ENCODE data around the gene CCDC148.

CCDC148 gene

DNA sequence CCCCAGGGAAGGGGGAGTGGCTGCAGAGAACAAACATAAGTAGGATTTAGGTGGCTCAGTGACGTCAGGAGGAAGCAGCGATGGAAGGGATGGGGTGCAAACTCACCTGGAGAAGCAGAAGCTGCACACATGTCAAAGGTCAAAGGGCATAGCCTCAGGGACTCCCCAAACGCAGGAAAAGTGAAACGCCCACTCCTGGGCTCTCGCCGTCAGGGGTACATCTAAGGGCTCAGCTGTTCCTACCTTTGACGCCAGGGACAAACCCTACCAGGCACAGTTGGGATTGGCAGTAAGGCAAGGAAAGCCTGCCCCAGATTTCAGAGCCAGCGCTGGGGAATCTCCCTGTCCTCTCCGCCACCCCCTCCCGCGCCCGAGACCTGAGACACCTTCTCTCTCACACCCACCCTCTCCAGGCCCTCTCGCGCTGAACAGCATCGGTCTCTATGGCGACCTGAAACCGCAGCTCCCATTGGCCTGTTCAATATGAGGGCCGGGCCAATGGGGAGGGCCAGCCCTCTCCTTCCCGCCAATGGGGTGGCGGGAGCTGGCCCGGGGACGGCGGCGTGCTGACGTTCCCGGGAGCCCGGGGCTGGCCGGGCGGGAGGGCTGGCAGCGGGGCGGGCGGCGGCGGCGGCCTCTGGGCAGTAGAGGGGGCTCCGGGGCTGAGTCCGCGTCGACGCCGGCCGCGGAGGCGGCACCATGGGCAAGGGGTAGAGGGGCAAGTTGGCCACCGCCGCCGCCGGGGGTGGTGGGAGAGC, at the start of gene CCDC148, which contains the start of gene PKP4:
TSS of gene CCDC148 (minus strand) at position 445 of the 758 bp plus-strand sequence. CDS start at position 131, 314 bp downstream.
TSS of gene PKP4 (plus strand) at position 644 of the 758 bp plus-strand sequence. CDS start 76,233 bp downstream, outside the sequence.
- H3K4me3 Mint-ChIP-seq: peak within 1 kb of the TSS; percentile 93
- no peaks in the 10 kb centered on the region for H3K9me3 Mint-ChIP-seq
- peaks cover 10% of the 10 kb centered on the region for H3K36me3 Mint-ChIP-seq (ENCODE audit: low read depth)
- peaks cover 19% of the 10 kb centered on the region for H3K27me3 Mint-ChIP-seq
- DNase-seq: peak; percentile 89
- peak within 1 kb of the TSS; percentile 87 for H3K27ac Mint-ChIP-seq
- H3K4me1 Mint-ChIP-seq (ENCODE audit: low read depth): peaks cover 26% of the 10 kb centered on the region

DNA sequence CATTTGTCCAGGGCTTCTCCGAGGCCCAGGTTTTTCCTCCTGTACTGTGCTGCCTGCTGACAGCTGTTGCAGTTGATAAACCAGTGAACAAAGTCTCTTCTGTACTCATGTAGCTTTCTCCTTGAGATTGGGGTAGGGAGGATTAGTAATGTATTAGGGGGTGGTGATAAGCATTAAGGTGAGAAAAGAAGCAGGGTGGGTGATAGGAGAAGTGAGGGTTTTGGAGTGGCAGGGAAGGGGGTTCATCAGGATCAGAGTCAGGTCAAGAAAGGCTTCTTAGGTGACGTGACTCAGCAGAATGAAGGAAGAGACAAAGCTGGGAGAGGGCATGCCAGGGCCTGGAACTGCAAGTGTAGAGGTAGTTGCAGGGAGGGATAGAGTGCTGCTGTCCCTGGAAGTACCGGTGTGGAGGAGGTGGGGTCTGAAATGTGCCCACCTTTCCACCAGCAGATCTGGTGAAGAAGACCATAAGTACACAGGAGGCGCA, 48.9 kb upstream of the CCDC148 start:
- H3K9me3 Mint-ChIP-seq: no peaks in the 10 kb centered on the region
- H3K27ac Mint-ChIP-seq: no peak overlapping the region
- H3K36me3 Mint-ChIP-seq (ENCODE audit: low read depth): no peaks in the 10 kb centered on the region
- H3K4me3 Mint-ChIP-seq: no peak overlapping the region
- peaks cover 20% of the 10 kb centered on the region for H3K4me1 Mint-ChIP-seq (ENCODE audit: low read depth)
- no peaks in the 10 kb centered on the region for H3K27me3 Mint-ChIP-seq
- DNase-seq: no peak

DNA sequence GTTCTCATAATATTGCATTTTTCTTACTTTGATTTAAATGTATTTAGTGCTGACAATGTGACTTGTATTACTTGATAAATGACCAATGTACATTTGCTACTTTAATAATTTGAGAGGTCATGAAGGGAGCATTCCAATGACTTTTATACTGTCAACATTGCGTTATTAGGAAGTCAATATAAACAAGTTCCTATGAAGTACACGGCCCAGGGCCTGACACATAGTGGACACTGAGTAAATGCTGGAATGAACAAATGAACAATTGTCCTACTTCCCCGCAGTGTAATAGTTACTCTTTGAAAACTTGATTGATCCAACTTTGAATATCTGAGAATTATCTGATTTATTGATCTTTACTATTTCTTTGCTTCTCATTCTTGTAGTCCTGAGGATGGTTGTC, 47.5 kb upstream of the CCDC148 start:
- H3K4me1 Mint-ChIP-seq (ENCODE audit: low read depth): peaks cover 17% of the 10 kb centered on the region
- H3K36me3 Mint-ChIP-seq (ENCODE audit: low read depth): peaks cover 6% of the 10 kb centered on the region
- no peak overlapping the region for H3K27ac Mint-ChIP-seq
- no peak for DNase-seq
- no peaks in the 10 kb centered on the region for H3K9me3 Mint-ChIP-seq
- no peaks in the 10 kb centered on the region for H3K27me3 Mint-ChIP-seq
- H3K4me3 Mint-ChIP-seq: no peak overlapping the region

- Mint-ChIP-seq H3K4me3 (no peak overlapping the region), H3K9me3 (no peaks in the 10 kb centered on the region), H3K4me1 (ENCODE audit: low read depth) (peaks cover 17% of the 10 kb centered on the region), H3K27ac (no peak overlapping the region), H3K36me3 (ENCODE audit: low read depth) (peaks cover 9% of the 10 kb centered on the region), H3K27me3 (no peaks in the 10 kb centered on the region)
- no peak for DNase-seq
Observed at GRCh38 chr2:158502974-158503373, 46.4 kb upstream of the CCDC148 start.

GRCh38 chr2:158501301-158501700, 44.7 kb upstream of the CCDC148 start:
- Mint-ChIP-seq H3K4me1 (ENCODE audit: low read depth) (peaks cover 16% of the 10 kb centered on the region), H3K27me3 (no peaks in the 10 kb centered on the region), H3K9me3 (no peaks in the 10 kb centered on the region), H3K27ac (no peak overlapping the region), H3K4me3 (no peak overlapping the region), H3K36me3 (ENCODE audit: low read depth) (peaks cover 9% of the 10 kb centered on the region)
- DNase-seq: no peak

DNA sequence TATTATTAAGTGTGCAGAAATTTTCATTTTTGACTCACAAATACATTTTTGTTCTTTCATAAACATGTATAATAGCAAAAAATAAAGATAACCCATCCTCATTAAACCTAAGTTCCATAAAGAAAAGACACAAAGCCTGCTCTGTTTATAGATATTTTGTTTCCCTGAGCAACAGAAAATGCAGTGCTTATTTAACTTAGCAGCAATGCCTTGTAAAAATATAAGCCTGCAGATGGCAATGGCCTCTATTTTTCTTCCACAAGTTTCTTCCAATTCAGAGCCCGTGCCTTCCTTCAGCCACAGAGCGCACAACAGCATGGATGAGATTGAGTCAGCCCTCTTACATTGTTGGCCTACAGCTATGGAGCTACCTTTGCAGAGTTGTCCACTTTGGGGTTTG, 43.8 kb upstream of the CCDC148 start:
- no peaks in the 10 kb centered on the region for H3K9me3 Mint-ChIP-seq
- H3K4me3 Mint-ChIP-seq: no peak overlapping the region
- DNase-seq: no peak
- H3K27me3 Mint-ChIP-seq: no peaks in the 10 kb centered on the region
- H3K4me1 Mint-ChIP-seq (ENCODE audit: low read depth): peaks cover 16% of the 10 kb centered on the region
- H3K36me3 Mint-ChIP-seq (ENCODE audit: low read depth): peaks cover 9% of the 10 kb centered on the region
- no peak overlapping the region for H3K27ac Mint-ChIP-seq

DNA sequence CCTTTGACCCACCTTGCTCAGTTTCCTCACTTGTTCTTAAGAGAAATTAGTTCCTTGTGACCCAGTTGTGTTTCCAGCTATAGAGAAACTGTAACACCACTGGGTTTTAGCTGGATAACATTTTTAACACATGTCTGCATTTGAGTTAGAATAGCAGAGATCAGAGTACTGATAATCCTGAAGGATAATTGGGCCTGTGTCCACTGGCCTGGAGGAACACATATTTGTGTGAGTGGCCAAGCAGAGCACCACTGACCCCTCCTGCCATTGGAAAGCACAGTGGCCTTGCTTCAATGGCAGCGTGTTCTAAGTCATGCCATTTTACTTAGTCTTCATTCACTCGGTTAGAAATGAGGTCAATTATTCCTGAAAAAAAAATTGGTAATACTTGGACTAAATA, 42.8 kb upstream of the CCDC148 start:
- no peaks in the 10 kb centered on the region for H3K9me3 Mint-ChIP-seq
- H3K36me3 Mint-ChIP-seq (ENCODE audit: low read depth): peaks cover 9% of the 10 kb centered on the region
- no peak for DNase-seq
- no peak overlapping the region for H3K4me3 Mint-ChIP-seq
- H3K27ac Mint-ChIP-seq: no peak overlapping the region
- no peaks in the 10 kb centered on the region for H3K27me3 Mint-ChIP-seq
- H3K4me1 Mint-ChIP-seq (ENCODE audit: low read depth): peaks cover 16% of the 10 kb centered on the region

- Mint-ChIP-seq H3K9me3 (no peaks in the 10 kb centered on the region), H3K27ac (no peak overlapping the region), H3K4me1 (ENCODE audit: low read depth) (peaks cover 16% of the 10 kb centered on the region), H3K4me3 (no peak overlapping the region), H3K36me3 (ENCODE audit: low read depth) (peaks cover 9% of the 10 kb centered on the region), H3K27me3 (no peaks in the 10 kb centered on the region)
- no peak for DNase-seq
Observed at GRCh38 chr2:158498749-158499136, 42.2 kb upstream of the CCDC148 start.

DNA sequence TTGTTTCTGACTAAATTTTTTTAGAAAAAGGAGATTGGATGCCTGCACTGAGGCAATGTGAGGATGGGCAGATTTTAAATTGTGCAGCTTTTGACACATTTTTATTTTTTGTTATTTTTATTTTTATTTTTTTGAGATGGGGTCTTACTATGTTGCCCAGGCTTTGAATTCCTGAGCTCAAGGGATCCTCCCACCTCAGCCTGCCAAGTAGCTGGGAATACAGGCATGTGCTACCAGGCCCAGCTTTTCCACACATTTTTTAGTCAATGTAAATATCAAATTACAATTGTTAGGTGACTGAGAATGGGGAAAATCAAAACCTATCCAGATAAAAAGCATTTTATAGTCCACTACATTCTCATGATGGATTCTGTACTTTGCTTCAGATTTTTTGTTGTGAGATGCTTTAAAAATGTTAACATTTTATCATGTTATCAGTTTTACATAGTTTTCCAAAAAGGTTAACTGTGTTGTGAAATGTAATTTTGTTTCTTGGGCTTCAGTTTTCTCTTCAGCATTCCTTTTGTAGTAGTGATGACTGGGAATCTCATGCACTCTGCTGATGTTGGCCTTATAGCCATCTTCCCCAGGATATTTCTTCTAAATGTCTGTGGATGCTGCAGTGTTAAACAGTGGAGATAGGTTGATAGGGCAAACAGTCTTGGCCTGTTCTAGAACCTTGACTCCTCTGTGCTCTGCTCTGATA, 41.6 kb upstream of the CCDC148 start:
- Mint-ChIP-seq H3K36me3 (ENCODE audit: low read depth) (peaks cover 9% of the 10 kb centered on the region), H3K9me3 (no peaks in the 10 kb centered on the region), H3K4me1 (ENCODE audit: low read depth) (peaks cover 16% of the 10 kb centered on the region), H3K4me3 (no peak overlapping the region), H3K27ac (no peak overlapping the region), H3K27me3 (no peaks in the 10 kb centered on the region)
- DNase-seq: no peak

- H3K27ac Mint-ChIP-seq: no peak overlapping the region
- peaks cover 9% of the 10 kb centered on the region for H3K36me3 Mint-ChIP-seq (ENCODE audit: low read depth)
- no peaks in the 10 kb centered on the region for H3K9me3 Mint-ChIP-seq
- no peak for DNase-seq
- peaks cover 16% of the 10 kb centered on the region for H3K4me1 Mint-ChIP-seq (ENCODE audit: low read depth)
- H3K4me3 Mint-ChIP-seq: no peak overlapping the region
- no peaks in the 10 kb centered on the region for H3K27me3 Mint-ChIP-seq
Observed at GRCh38 chr2:158497486-158497885, 40.9 kb upstream of the CCDC148 start.

GRCh38 chr2:158496986-158497385, 40.4 kb upstream of the CCDC148 start:
- H3K9me3 Mint-ChIP-seq: no peaks in the 10 kb centered on the region
- no peak overlapping the region for H3K4me3 Mint-ChIP-seq
- no peaks in the 10 kb centered on the region for H3K27me3 Mint-ChIP-seq
- no peak overlapping the region for H3K27ac Mint-ChIP-seq
- DNase-seq: no peak
- H3K36me3 Mint-ChIP-seq (ENCODE audit: low read depth): peaks cover 9% of the 10 kb centered on the region
- H3K4me1 Mint-ChIP-seq (ENCODE audit: low read depth): peaks cover 16% of the 10 kb centered on the region

DNA sequence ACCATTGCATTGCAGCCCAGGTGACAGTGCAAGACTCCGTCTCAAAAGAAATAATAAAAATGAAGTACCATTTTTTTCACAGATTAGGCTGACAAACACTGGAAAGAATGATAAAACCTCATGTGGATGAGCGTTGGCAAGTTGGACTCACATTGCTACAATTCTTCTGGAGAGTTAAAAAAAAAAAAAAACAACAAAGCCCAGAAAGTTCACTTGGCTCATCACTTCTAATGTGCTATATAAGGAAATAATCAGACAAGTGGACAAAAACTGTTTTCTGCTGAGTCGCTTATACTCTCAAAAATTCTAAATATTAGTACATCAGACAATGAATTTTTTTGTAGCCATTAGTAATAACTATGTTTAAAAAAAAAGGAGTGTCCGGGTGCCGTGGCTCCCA, 38.6 kb upstream of the CCDC148 start:
- peaks cover 9% of the 10 kb centered on the region for H3K36me3 Mint-ChIP-seq (ENCODE audit: low read depth)
- H3K27me3 Mint-ChIP-seq: no peaks in the 10 kb centered on the region
- no peak overlapping the region for H3K27ac Mint-ChIP-seq
- H3K4me1 Mint-ChIP-seq (ENCODE audit: low read depth): peaks cover 14% of the 10 kb centered on the region
- H3K4me3 Mint-ChIP-seq: no peak overlapping the region
- no peaks in the 10 kb centered on the region for H3K9me3 Mint-ChIP-seq
- no peak for DNase-seq

DNA sequence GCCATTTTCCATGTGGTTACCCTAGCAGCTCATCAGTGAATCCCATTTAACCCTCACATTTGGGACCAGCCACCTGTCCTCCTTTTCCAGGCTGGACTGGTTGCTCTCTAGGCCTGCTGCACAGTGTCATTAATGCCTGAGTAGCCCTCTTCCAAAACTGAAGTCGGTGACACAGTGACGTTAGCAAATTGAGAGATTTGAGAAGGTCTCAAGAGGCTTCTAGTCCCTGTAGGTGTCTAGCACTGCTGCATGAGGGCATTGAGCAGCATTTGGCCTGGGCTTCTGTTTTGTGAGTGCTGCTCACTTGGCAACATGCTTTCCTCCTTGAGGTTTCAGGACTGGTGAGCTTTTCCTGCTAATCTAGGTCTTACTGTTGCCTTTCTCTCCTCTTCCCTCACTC, 36.9 kb upstream of the CCDC148 start:
- DNase-seq: no peak
- Mint-ChIP-seq H3K27me3 (no peaks in the 10 kb centered on the region), H3K4me1 (ENCODE audit: low read depth) (peaks cover 10% of the 10 kb centered on the region), H3K4me3 (no peak overlapping the region), H3K36me3 (ENCODE audit: low read depth) (peaks cover under 1% of the 10 kb centered on the region), H3K9me3 (no peaks in the 10 kb centered on the region), H3K27ac (no peak overlapping the region)

- Mint-ChIP-seq H3K27me3 (no peaks in the 10 kb centered on the region), H3K4me1 (ENCODE audit: low read depth) (peaks cover 10% of the 10 kb centered on the region), H3K9me3 (no peaks in the 10 kb centered on the region), H3K36me3 (ENCODE audit: low read depth) (no peaks in the 10 kb centered on the region), H3K4me3 (no peak overlapping the region), H3K27ac (no peak overlapping the region)
- DNase-seq: no peak
Observed at GRCh38 chr2:158491072-158491471, 34.5 kb upstream of the CCDC148 start.
